HG03139 (cell line): ENCODE data around the gene NFAT5.
"Not testable (repeated sequence)": the region's sequence is repeated elsewhere in the genome, so short reads cannot be mapped to it uniquely, and the experiment has no call there.

Experiments
- ATAC-seq: cut with Tn5 transposase; IDR thresholded peaks from one replicate; pipeline ENCODE4 v1.9.1; 2021; ENCODE audit not compliant: unreplicated experiment

NFAT5 gene

GRCh38 chr16:69565671-69566239 lies at the start of gene NFAT5:
TSS of gene NFAT5 (plus strand) at chr16:69565966. CDS start at chr16:69566302, 336 bp downstream.
- peak; percentile 44 for ATAC-seq

GRCh38 chr16:69517914-69518313 lies 47.9 kb upstream of the NFAT5 start:
- not testable (repeated sequence) for ATAC-seq

- ATAC-seq: no peak
Observed at GRCh38 chr16:69520413-69520799, 45.4 kb upstream of the NFAT5 start.

GRCh38 chr16:69520800-69521602 lies 44.8 kb upstream of the NFAT5 start:
- ATAC-seq: no peak

- no peak for ATAC-seq
Observed at GRCh38 chr16:69522041-69522578, 43.7 kb upstream of the NFAT5 start.

- ATAC-seq: no peak
Observed at GRCh38 chr16:69522732-69523404, 42.9 kb upstream of the NFAT5 start.

GRCh38 chr16:69523566-69524305 lies 42.0 kb upstream of the NFAT5 start:
- no peak for ATAC-seq

- ATAC-seq: no peak
Observed at GRCh38 chr16:69526831-69527655, 38.7 kb upstream of the NFAT5 start.

- no peak for ATAC-seq
Observed at GRCh38 chr16:69531988-69532387, 33.8 kb upstream of the NFAT5 start.

GRCh38 chr16:69532641-69533455 lies 32.9 kb upstream of the NFAT5 start:
- ATAC-seq: no peak

- ATAC-seq: no peak
Observed at GRCh38 chr16:69534720-69535119, 31.0 kb upstream of the NFAT5 start.

GRCh38 chr16:69535123-69536050 lies 30.4 kb upstream of the NFAT5 start:
- no peak for ATAC-seq

GRCh38 chr16:69537706-69538080 lies 28.1 kb upstream of the NFAT5 start:
- ATAC-seq: no peak

GRCh38 chr16:69538808-69539207 lies 27.0 kb upstream of the NFAT5 start:
- no peak for ATAC-seq

- no peak for ATAC-seq
Observed at GRCh38 chr16:69542974-69543373, 22.8 kb upstream of the NFAT5 start.

- no peak for ATAC-seq
Observed at GRCh38 chr16:69544088-69544487, 21.7 kb upstream of the NFAT5 start.

GRCh38 chr16:69546663-69547062 lies 19.1 kb upstream of the NFAT5 start:
- not testable (repeated sequence) for ATAC-seq

- no peak for ATAC-seq
Observed at GRCh38 chr16:69553332-69553731, 12.4 kb upstream of the NFAT5 start.
